Spinal cord (tissue), 10 donors: ENCODE measurements around the gene CENPB. TPM values are rescaled to one million over a fixed set of nuclear protein-coding genes. Genes with fewer than 3 reads are reported as not detected.
A peak's percentile ranks its signal among the peaks of the same experiment; 100 is the strongest.

ENCODE experiments used
- DNase-seq, 6 donors: peaks; one replicate each; pipeline versions ENCODE4 v3.0.0 to v3.0.0-alpha.2; 2013 to 2015; ENCODE audit warnings: low spot score in 6 of 6, low read depth in 4 of 6
- H3K27ac ChIP-seq: one replicate; pipeline ENCODE4 v1.5.1; 2013; ENCODE audit warnings: low read depth, low read length, control low read depth
- H3K27me3 ChIP-seq: one replicate; pipeline ENCODE4 v1.6.1; 2013; ENCODE audit warnings: low read length; ENCODE audit not compliant: control insufficient read depth, insufficient read depth
- H3K36me3 ChIP-seq: one replicate; pipeline ENCODE4 v1.6.1; 2013; ENCODE audit warnings: low read length; ENCODE audit not compliant: control insufficient read depth, insufficient read depth
- H3K4me1 ChIP-seq: one replicate; pipeline ENCODE4 v1.6.1; 2013; ENCODE audit warnings: low read length; ENCODE audit not compliant: control insufficient read depth, insufficient read depth
- H3K4me3 ChIP-seq: one replicate; pipeline ENCODE4 v1.5.1; 2013; ENCODE audit warnings: low read depth, low read length, control low read depth
- H3K9me3 ChIP-seq: one replicate; pipeline ENCODE4 v1.6.1; 2013; ENCODE audit warnings: low read length; ENCODE audit not compliant: control insufficient read depth, insufficient read depth
- WGBS: methylation state at CpG from one replicate; pipeline ENCODE4 v1.1.5; 2013; ENCODE audit warnings: missing lambda C conversion rate; ENCODE audit not compliant: insufficient coverage; 5-methylcytosine and 5-hydroxymethylcytosine counted together
- polyA plus RNA-seq, 2 donors: library from polyadenylated mRNA; unstranded; fragments of 120-200 nt; gene quantifications; one replicate each; pipeline ENCODE4 v1.2.1, GENCODE V29; 2013; ENCODE audit not compliant: insufficient read length in 2 of 2
- total RNA-seq, 2 donors: library from RNA; depleted of rRNA in 1 of 2; stranded (reverse); fragments of 120-200 nt in 1 of 2; fragments of >200 nt in 1 of 2; gene quantifications; one replicate each; pipeline versions ENCODE4 v1.2.3 to v1.2.4, GENCODE V29; 2013 to 2014
- donor health status: healthy.

The CENPB gene
- total and polyA plus RNA-seq, 4 donors, result 35.9 to 80.3 (median 75.2) TPM

DNA sequence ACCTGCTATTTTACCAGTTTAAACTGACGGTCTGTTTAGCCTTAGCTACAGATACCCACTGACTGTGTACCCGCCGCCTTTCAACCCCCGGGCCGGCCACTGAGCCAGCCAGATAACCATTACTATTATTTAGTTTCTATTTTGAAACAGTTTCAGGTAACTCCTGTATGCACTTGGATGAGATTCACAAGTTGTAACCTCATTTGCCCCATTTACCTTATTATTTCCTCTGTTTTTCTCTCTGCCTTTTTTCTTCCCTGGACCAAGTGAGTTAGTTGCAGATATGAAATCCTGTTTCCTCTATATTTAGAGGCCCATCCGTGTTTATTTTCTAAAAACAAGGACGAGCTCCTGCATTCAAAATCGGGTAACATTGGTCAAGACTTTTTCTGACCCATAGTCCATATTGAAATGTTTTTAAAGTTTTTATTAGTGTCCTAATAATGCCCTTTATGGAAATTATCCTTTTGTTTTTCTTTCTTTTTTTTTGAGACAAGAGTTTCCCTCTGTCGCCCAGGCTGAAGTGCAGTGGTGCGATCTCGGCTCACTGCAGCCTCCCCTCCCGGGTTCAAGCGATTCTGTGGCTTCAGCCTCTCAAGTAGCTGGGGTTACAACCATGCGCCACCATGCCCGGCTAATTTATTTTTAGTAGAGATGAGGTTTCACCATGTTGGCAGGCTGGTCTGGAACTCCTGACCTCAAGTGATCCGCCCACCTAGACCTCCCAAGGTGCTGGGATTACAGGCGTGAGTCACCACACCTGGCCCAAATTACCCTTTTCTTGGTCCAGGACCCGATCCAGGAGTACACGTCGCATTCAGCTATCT lies 34.6 kb upstream of the CENPB start:
- WGBS, result 84% methylated on average over 10 of the region's 20 CpGs
- DNase-seq, result no peak
- no peaks in the 10 kb centered on the region for H3K9me3 ChIP-seq

DNA sequence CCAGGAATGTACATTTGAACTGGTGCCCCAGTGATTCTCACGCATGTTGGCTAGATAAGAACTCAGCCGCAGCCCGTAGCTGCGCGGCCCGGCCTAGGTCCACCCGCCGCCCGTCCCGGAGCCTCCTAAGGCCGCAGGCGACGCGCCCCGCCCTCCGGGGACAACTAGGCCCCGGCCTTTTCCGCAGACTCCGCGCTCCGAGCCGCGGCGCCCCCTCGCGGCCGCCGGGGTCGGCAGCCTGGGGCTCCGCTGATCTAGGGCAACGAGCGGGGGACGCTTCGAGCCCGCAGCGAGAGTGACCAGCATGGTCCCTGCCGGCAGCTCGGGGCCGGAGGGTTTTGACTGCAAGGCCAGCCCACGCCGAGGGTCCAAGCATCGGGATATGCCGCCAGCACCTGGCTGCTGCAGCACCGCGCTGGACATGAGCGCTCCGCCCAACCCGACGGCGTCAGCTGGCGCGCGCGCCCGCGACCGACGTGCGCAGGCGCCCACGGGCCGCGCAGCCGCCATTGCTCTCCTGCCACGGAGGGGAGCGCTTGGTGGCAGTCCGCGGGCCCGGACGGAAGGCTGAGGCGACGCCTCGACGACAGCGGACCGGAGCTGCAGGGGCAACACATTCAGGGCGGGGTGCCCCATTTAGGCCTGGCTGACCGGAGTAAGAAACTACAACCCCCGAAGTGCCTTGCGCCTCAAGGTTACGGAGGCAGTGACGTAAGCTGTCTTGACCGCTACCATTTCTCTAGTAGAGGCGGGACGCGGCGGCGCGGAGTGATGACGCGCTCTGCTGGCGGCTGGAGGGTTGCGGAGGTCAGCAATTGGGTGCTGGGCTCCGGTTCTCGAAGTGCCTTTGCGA lies 33.7 kb upstream of the CENPB start, which contains the start of gene AP5S1:
Gene AP5S1, plus strand, starts transcription at position 500 of the 853 bp plus-strand sequence. CDS start 1,571 bp downstream, outside the sequence.
- under 1% methylated on average over 96 of the region's 96 CpGs for WGBS
- H3K4me3 ChIP-seq, result peak within 1 kb of the TSS; percentile 65

More for the DNA sequence above, 34.6 kb upstream of the CENPB start:
- H3K4me1 ChIP-seq, result peaks cover 22% of the 10 kb centered on the region
- peak overlapping the region; percentile 99 for H3K27ac ChIP-seq
- peaks cover 37% of the 10 kb centered on the region for H3K36me3 ChIP-seq
- peak overlapping the region; percentile 65 for H3K4me3 ChIP-seq
- no peaks in the 10 kb centered on the region for H3K27me3 ChIP-seq

DNA sequence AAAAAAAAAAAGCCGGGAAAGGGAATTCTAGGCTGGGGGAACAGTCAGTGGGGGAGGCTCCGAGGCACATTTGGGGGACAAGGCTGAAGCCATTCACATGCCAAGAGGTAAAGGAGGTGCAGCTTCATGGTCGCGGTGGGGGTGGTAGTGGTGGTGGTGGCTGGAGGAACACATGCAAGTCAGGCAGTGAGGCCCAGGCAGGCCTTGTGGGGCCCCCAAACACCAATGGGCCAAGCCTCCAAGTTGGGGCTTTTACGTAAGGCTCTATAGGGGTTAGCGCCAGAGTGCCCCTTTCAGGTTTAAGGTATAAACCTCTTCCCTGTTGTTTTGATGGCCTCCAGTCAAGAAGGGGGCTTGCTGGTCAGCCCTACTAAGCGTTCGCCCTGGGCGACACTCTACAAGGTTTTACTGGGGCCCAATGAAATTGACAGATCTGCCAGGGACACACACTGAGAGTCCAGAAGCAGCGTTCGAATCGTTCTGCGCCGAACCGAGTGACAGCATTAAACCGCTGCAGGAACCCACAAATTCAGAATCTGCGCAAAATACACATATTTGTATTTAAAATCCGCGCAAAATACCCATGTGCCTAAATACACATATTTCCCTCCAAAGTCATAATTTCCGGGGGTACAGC lies 33.0 kb upstream of the CENPB start:
- Histone ChIP-seq H3K4me3 (peak overlapping the region; percentile 65), H3K9me3 (no peaks in the 10 kb centered on the region), H3K27me3 (no peaks in the 10 kb centered on the region), H3K36me3 (peaks cover 22% of the 10 kb centered on the region), H3K27ac (peak overlapping the region; percentile 99), H3K4me1 (peaks cover 22% of the 10 kb centered on the region)
- 65% methylated on average over 19 of the region's 20 CpGs for WGBS
- no peak for DNase-seq

More for the DNA sequence above, 33.7 kb upstream of the CENPB start, which contains the start of gene AP5S1:
- Histone ChIP-seq H3K27ac (peak within 1 kb of the TSS; percentile 99), H3K27me3 (no peaks in the 10 kb centered on the region), H3K4me1 (peaks cover 22% of the 10 kb centered on the region), H3K9me3 (no peaks in the 10 kb centered on the region), H3K36me3 (peaks cover 30% of the 10 kb centered on the region)
- peak; percentile 91 to 99 (median 96) for DNase-seq

DNA sequence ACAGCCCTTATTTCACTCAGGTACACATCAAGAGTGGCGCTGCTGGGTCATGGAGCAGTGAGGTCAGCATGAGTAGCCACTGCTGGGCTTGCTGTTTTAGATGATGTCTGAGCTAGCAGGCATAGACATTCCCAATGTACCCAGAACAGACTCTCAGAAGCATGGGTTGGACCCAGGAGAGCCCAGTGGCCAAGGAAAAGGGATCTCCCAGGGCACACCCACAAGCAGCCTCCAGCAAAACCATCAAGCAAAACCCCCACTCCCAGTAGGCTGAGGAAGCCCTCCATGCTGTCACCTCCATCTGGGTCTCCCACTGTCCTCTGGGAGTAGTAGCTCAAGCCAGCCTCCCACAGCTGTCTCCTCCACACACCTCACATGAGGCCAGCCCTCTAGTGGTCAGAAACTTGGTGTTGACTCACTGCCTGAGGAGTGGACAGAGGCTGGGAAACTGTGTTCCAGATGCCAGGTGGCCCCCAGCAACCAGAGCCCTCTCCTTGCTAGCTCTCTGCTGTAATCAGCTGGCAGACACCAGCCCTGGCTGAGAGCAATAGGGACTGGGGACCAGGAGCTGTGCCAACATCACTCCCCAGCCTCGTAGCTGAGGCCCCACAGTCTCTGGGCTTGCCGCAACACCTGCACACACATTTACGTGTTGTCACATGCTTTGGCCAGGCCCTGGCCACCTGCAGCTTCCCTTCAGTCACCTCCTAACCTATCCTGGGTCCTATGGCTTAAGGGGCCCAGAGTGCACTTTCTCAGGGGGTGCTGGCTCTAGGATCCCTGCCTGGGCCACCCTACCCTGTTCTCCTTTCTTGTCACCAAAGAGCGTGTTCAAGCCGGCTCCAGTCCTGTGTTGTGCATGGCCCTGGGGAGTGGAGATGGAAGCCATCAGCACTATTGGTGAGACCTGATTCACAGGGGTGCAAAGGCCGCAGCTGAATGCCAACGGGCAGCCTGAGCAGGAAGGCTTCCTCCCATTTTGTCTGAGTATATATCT lies 31.9 kb upstream of the CENPB start:
- DNase-seq, result peak in 2 of 6 donors; percentile 48 to 65
- WGBS, result 70% methylated on average over 5 of the region's 8 CpGs
- no peaks in the 10 kb centered on the region for H3K9me3 ChIP-seq
- no peaks in the 10 kb centered on the region for H3K27me3 ChIP-seq
- H3K36me3 ChIP-seq, result peaks cover 11% of the 10 kb centered on the region
- peaks cover 22% of the 10 kb centered on the region for H3K4me1 ChIP-seq
- H3K27ac ChIP-seq, result no peak overlapping the region
- no peak overlapping the region for H3K4me3 ChIP-seq

DNA sequence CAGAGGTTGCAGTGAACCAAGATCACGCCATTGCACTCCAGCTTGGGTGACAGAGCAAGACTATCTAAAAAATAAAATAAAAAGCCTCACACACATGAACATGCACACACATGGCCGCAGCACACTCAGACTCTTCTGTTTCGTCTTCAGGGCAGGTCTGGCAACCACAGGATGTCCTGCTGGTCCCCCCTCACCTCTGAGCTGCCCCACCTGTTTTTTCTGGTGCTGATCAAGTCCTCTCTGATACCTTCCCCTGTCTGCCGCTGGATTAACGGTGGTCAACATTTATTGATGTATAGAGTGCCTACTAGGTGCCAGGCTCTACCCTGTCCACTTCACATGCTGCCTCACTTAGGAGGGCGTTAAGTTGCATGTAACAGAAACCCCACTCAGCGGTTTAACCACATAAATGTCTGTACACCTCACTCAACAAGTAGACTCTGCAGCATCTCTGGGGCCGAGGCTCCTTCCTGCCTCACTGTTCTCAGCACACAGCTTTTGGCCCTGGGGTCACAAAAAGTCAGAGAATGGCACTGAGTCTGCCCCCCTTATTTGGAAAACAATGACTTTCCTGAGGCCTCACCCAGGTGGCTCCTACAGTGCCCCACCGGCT lies 29.3 kb upstream of the CENPB start:
- H3K4me3 ChIP-seq, result no peak overlapping the region
- no peak for DNase-seq
- peaks cover 43% of the 10 kb centered on the region for H3K4me1 ChIP-seq
- 81% methylated on average over 9 of the region's 9 CpGs for WGBS
- no peaks in the 10 kb centered on the region for H3K9me3 ChIP-seq
- H3K27ac ChIP-seq, result no peak overlapping the region
- no peaks in the 10 kb centered on the region for H3K36me3 ChIP-seq
- no peaks in the 10 kb centered on the region for H3K27me3 ChIP-seq

DNA sequence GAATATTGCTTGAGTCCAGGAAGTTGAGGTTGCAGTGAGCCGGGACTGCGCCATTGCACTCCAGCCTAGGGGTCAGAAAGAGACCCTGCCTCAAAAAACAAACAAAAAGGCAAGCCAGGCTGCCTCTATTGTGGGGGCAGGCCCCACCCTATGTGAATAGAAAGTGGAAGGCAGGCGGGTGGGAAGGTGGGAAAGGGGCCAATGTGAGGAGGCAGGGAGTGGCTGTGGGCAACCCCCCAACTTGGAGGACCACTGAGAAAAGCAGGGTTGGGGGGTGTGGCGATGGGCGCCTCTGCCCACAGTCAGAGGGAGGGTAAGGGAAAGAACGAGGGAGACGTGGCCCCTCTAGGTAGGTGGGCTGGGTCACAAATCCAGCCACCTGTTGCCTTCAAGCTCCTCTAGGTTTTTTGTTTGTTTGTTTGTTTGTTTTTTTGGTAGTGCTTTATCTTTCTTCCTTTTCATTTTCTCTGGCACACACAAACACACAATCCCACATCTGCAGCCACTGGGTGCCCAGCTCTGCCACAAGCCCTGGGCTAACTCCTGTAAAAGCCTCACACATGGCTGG lies 28.5 kb upstream of the CENPB start:
- DNase-seq, result no peak
- WGBS, result 62% methylated on average over 4 of the region's 7 CpGs
- peaks cover 43% of the 10 kb centered on the region for H3K4me1 ChIP-seq

DNA sequence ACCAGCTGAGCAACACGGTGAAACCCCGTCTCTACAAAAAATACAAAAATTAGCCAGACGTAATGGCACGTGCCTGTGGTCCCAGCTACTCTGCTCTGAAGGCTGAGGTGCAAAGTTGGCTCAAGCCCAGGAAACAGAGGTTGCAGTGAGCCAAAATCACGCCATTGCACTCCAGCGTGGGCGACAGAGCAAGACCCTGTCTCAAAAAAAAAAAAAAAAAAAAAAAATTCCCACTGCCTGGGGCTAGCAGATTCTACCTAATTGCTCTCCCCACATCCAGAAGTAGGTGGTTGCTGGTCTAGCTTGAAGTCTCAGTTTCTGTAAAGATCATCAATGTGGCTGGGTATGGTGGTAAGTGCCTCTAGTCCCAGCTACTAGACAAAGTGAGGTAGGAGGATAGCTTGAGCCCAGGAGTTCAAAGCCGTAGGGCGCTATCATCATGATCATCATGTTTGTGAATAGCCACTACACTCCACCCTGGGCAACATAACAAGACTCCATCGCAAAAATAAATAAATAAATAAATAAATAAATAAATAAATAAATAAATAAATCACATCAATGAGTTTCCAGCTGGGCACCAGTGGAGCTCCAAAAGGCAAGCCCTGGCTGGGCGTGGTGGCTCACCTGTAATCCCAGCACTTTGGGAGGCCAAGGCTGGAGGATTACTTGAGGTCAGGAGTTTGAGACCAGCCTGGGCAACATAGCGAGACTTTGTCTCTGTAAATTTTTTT lies 27.5 kb upstream of the CENPB start:
- 80% methylated on average over 3 of the region's 12 CpGs for WGBS
- Histone ChIP-seq H3K4me3 (no peak overlapping the region), H3K9me3 (no peaks in the 10 kb centered on the region), H3K36me3 (no peaks in the 10 kb centered on the region), H3K4me1 (peaks cover 36% of the 10 kb centered on the region), H3K27ac (no peak overlapping the region), H3K27me3 (no peaks in the 10 kb centered on the region)
- no peak for DNase-seq

More for the DNA sequence above, 28.5 kb upstream of the CENPB start:
- Histone ChIP-seq H3K9me3 (no peaks in the 10 kb centered on the region), H3K36me3 (no peaks in the 10 kb centered on the region), H3K27ac (no peak overlapping the region), H3K27me3 (no peaks in the 10 kb centered on the region), H3K4me3 (no peak overlapping the region)
